Uterus (tissue), 4 donors: ENCODE data around the gene OBP2A. TPM values are rescaled to one million over a fixed set of nuclear protein-coding genes. Genes with fewer than 3 reads are reported as not detected.

Source experiments
- DNase-seq, 2 donors: peaks; one replicate each; pipeline ENCODE4 v3.0.0-alpha.2; 2019 to 2020
- H3K27ac ChIP-seq, 2 donors: fragments of 200-600 bp; sonication (generic); 1 replicate in 1 of 2; 2 replicates in 1 of 2; pipeline ENCODE4 v1.5.1; 2016 to 2018
- H3K27me3 ChIP-seq, 2 donors: fragments of 200-600 bp; sonication (generic); one replicate each; pipeline ENCODE4 v1.5.1; 2018 to 2019; ENCODE audit warnings: control low read depth in 1 of 2
- H3K36me3 ChIP-seq, 2 donors: fragments of 200-600 bp; sonication (generic); one replicate each; pipeline ENCODE4 v1.5.1; 2019; ENCODE audit warnings: control low read depth in 1 of 2
- H3K4me1 ChIP-seq, 2 donors: fragments of 200-600 bp; sonication (generic); one replicate each; pipeline ENCODE4 v1.5.1; 2018 to 2019; ENCODE audit warnings: control low read depth in 1 of 2
- H3K4me3 ChIP-seq, 2 donors: fragments of 200-600 bp; sonication (generic); 1 replicate in 1 of 2; 2 replicates in 1 of 2; pipeline ENCODE4 v1.5.1; 2018 to 2019; ENCODE audit warnings: mild to moderate bottlenecking in 1 of 2
- H3K9me3 ChIP-seq, 2 donors: fragments of 200-600 bp; sonication (generic); one replicate each; pipeline ENCODE4 v1.5.1; 2019; ENCODE audit warnings: control low read depth in 1 of 2
- CTCF ChIP-seq, 4 experiments: fragments of 200-600 bp in 2 of 4; fragments of 450-650 bp in 2 of 4; sonication (generic) in 2 of 4; IDR thresholded peaks; one replicate each; pipeline ENCODE4 v1.5.1; 2016 to 2019; ENCODE audit warnings: antibody characterized with exemption in 4 of 4, mild to moderate bottlenecking in 2 of 4, moderate library complexity in 1 of 4
- POLR2A ChIP-seq, 2 donors: fragments of 450-650 bp; IDR thresholded peaks; one replicate each; pipeline ENCODE4 v1.6.1; 2016; ENCODE audit warnings: antibody characterized with exemption in 2 of 2, mild to moderate bottlenecking in 1 of 2, moderate library complexity in 1 of 2
- intact Hi-C: fragments of 100-400 bp; cut with DNase I; formaldehyde crosslinking; loops from one replicate; pipeline ENCODE4 v1.15.1; 2023; ENCODE audit warnings: low total_unique reads
- total RNA-seq, 4 donors: library from RNA; depleted of rRNA in 3 of 4; stranded (reverse); fragments of >200 nt in 3 of 4; gene quantifications; one replicate each; pipeline versions ENCODE4 v1.1.0 to v1.2.4, GENCODE V29; 2014 to 2023
- donor health status: DM: yes; HTN: yes; CAD: no.

OBP2A gene
- total RNA-seq, 4 donors from 2014 or later = not detected

- peak overlapping the region; percentile 68 to 74 for H3K27ac ChIP-seq
Observed at GRCh38 chr9:135501261-135502167, 44.4 kb upstream of the OBP2A start.

GRCh38 chr9:135502168-135502872 lies 43.6 kb upstream of the OBP2A start:
- TF ChIP-seq POLR2A (IDR thresholded peaks at IDR 0.05) (no peak), CTCF (IDR thresholded peaks at IDR 0.05) (no peak)
- Histone ChIP-seq H3K9me3 (no peaks in the 10 kb centered on the region), H3K4me3 (no peak overlapping the region), H3K36me3 (no peaks in the 10 kb centered on the region), H3K4me1 (peaks cover 2 to 16% of the 10 kb centered on the region in 2 donors), H3K27me3 (no peaks in the 10 kb centered on the region), H3K27ac (no peak overlapping the region)
- DNase-seq = no peak
- intact Hi-C loops = no loop called here

More at GRCh38 chr9:135501261-135502167, 44.4 kb upstream of the OBP2A start:
- no peak for DNase-seq
- intact Hi-C loops = no loop called here
- Histone ChIP-seq H3K4me1 (peaks cover 2 to 16% of the 10 kb centered on the region in 2 donors), H3K4me3 (peak overlapping the region; percentile 76 to 89), H3K9me3 (no peaks in the 10 kb centered on the region), H3K36me3 (no peaks in the 10 kb centered on the region), H3K27me3 (no peaks in the 10 kb centered on the region)
- no peak for TF ChIP-seq CTCF (IDR thresholded peaks at IDR 0.05)
- no peak for TF ChIP-seq POLR2A (IDR thresholded peaks at IDR 0.05)

- Histone ChIP-seq H3K36me3 (no peaks in the 10 kb centered on the region), H3K27ac (no peak overlapping the region), H3K9me3 (no peaks in the 10 kb centered on the region), H3K27me3 (no peaks in the 10 kb centered on the region), H3K4me3 (no peak overlapping the region), H3K4me1 (peaks cover 2 to 16% of the 10 kb centered on the region in 2 donors)
- TF ChIP-seq CTCF (IDR thresholded peaks at IDR 0.05) (no peak), POLR2A (IDR thresholded peaks at IDR 0.05) (no peak)
- intact Hi-C loops = no loop called here
- no peak for DNase-seq
Observed at GRCh38 chr9:135502873-135503321, 43.0 kb upstream of the OBP2A start.

GRCh38 chr9:135503371-135504261 lies 42.3 kb upstream of the OBP2A start:
- DNase-seq = no peak
- Histone ChIP-seq H3K4me3 (no peak overlapping the region), H3K4me1 (peaks cover 2 to 16% of the 10 kb centered on the region in 2 donors), H3K9me3 (no peaks in the 10 kb centered on the region), H3K27ac (no peak overlapping the region), H3K36me3 (no peaks in the 10 kb centered on the region), H3K27me3 (no peaks in the 10 kb centered on the region)
- no peak for TF ChIP-seq CTCF (IDR thresholded peaks at IDR 0.05)
- TF ChIP-seq POLR2A (IDR thresholded peaks at IDR 0.05) = no peak
- intact Hi-C loops = no loop called here
